Endothelial cell of umbilical vein (primary cell): ENCODE data around the gene GCH1. TPM values are rescaled to one million over a fixed set of nuclear protein-coding genes. Genes with fewer than 3 reads are reported as not detected.

Experiments
- BruUV-seq: library from RNA; stranded (reverse); fragments of 400-500 nt; replicated peaks from 2 replicates; lab custom pipeline; 2021; lab: Mats Ljungman, UMichigan
- CTCF ChIA-PET: fragments of 300-600, 350-600 bp; sonication (Branson Sonifier 250); formaldehyde crosslinking; loops from one replicate; lab custom pipeline; 2021; ENCODE audit warnings: antibody characterized with exemption, inconsistent platforms; lab: Charles Lee
- POLR2A ChIA-PET: fragments of 300-600, 350-600 bp; sonication (Branson Sonifier 250); formaldehyde crosslinking; loops from one replicate; lab custom pipeline; 2021; ENCODE audit warnings: antibody characterized with exemption, inconsistent platforms; lab: Charles Lee
- DNase-seq: peaks from one replicate; pipeline ENCODE4 v3.0.0-alpha.2; 2011; ENCODE audit warnings: low read depth, low spot score
- FAIRE-seq: peaks from 2 replicates; lab custom pipeline; 2011; peaks lifted over from hg19 to GRCh38; lab: Jason Lieb, UNC
- H2AFZ ChIP-seq: 2 replicates; pipeline ENCODE4 v1.6.0; 2012; ENCODE audit warnings: low read depth, low read length, control low read depth, inconsistent platforms
- H3K27ac ChIP-seq: 2 replicates; pipeline ENCODE4 v1.5.1; 2011; ENCODE audit warnings: low read depth, mild to moderate bottlenecking, control low read depth, low read length, moderate library complexity; ENCODE audit not compliant: insufficient read depth
- H3K27me3 ChIP-seq, 2 experiments: 2 replicates each; pipeline versions ENCODE4 v1.6.0 to v1.6.1; 2011; ENCODE audit warnings: low read length in 2 of 2, mixed read lengths in 1 of 2; ENCODE audit not compliant: control insufficient read depth in 2 of 2, insufficient read depth in 2 of 2
- H3K36me3 ChIP-seq, 2 experiments: 2 replicates in 1 of 2; 3 replicates in 1 of 2; pipeline ENCODE4 v1.5.1; 2011; ENCODE audit warnings: low read length in 2 of 2, mild to moderate bottlenecking in 1 of 2, moderate library complexity in 1 of 2; ENCODE audit not compliant: control insufficient read depth in 2 of 2, insufficient read depth in 2 of 2; ENCODE audit errors: extremely low read depth in 1 of 2
- H3K4me1 ChIP-seq: 3 replicates; pipeline ENCODE4 v1.5.1; 2011; ENCODE audit warnings: mild to moderate bottlenecking, low read length; ENCODE audit not compliant: control insufficient read depth, insufficient read depth; ENCODE audit errors: extremely low read depth
- H3K4me2 ChIP-seq: 2 replicates; pipeline ENCODE4 v1.6.1; 2011; ENCODE audit warnings: low read length, control low read depth, mixed read lengths; ENCODE audit not compliant: insufficient read depth
- H3K4me3 ChIP-seq, 3 experiments: fragments of 200-600 bp in 1 of 3; sonication (generic), shearing (Covaris generic) in 1 of 3; replicated peaks in 1 of 3; 2 replicates each; pipeline ENCODE4 v1.5.1; 2011 to 2016; ENCODE audit warnings: control low read depth in 3 of 3, low read length in 3 of 3, mild to moderate bottlenecking in 2 of 3, inconsistent platforms in 1 of 3, low read depth in 1 of 3, moderate library complexity in 1 of 3; ENCODE audit not compliant: insufficient read depth in 1 of 3
- H3K79me2 ChIP-seq: 2 replicates; pipeline ENCODE4 v1.6.0; 2012; ENCODE audit warnings: low read length, inconsistent platforms; ENCODE audit not compliant: control insufficient read depth, insufficient read depth
- H3K9ac ChIP-seq: replicated peaks from 2 replicates; pipeline ENCODE3; 2011; ENCODE audit warnings: low read length, control low read depth; ENCODE audit not compliant: insufficient read depth; ENCODE audit errors: extremely low read depth
- H3K9me1 ChIP-seq: replicated peaks from 3 replicates; pipeline ENCODE4 v1.6.0; 2011; ENCODE audit warnings: mild to moderate bottlenecking, low read length; ENCODE audit not compliant: control insufficient read depth, insufficient read depth; ENCODE audit errors: extremely low read depth
- H3K9me3 ChIP-seq: replicated peaks from 2 replicates; pipeline ENCODE4 v1.5.1; 2012; ENCODE audit warnings: low read length, inconsistent platforms; ENCODE audit not compliant: control insufficient read depth, insufficient read depth
- H4K20me1 ChIP-seq: replicated peaks from 2 replicates; pipeline ENCODE3; 2011; ENCODE audit warnings: mild to moderate bottlenecking, low read length; ENCODE audit not compliant: control insufficient read depth, insufficient read depth; ENCODE audit errors: extremely low read depth
- CTCF ChIP-seq, 2 donors: IDR thresholded peaks; 1 replicate in 1 of 2; 2 replicates in 1 of 2; pipeline ENCODE4 v1.5.1; 2011; ENCODE audit warnings: low read length in 2 of 2, mild to moderate bottlenecking in 2 of 2, moderate library complexity in 2 of 2, control low read depth in 1 of 2, inconsistent platforms in 1 of 2, low read depth in 1 of 2; ENCODE audit not compliant: insufficient read depth in 1 of 2; ENCODE audit errors: extremely low read depth in 1 of 2
- EZH2 ChIP-seq: IDR thresholded peaks from 2 replicates; pipeline ENCODE4 v1.6.1; 2012; ENCODE audit warnings: borderline replicate concordance, low read depth, mild to moderate bottlenecking, moderate library complexity, low read length, inconsistent platforms; ENCODE audit not compliant: severe bottlenecking
- FOS ChIP-seq: IDR thresholded peaks from 2 replicates; pipeline ENCODE4 v1.6.1; 2011; ENCODE audit warnings: mild to moderate bottlenecking, low read length, moderate library complexity, borderline replicate concordance; ENCODE audit not compliant: insufficient read depth
- GATA2 ChIP-seq: IDR thresholded peaks from 2 replicates; pipeline ENCODE4 v1.7.0; 2011; ENCODE audit warnings: low read depth, mild to moderate bottlenecking, moderate library complexity, mixed read lengths, low read length; ENCODE audit not compliant: insufficient read length, insufficient read depth
- JUN ChIP-seq: IDR thresholded peaks from 2 replicates; pipeline ENCODE4 v1.6.1; 2011; ENCODE audit warnings: borderline replicate concordance, low read depth; ENCODE audit not compliant: insufficient read length, insufficient read depth
- MAX ChIP-seq: IDR thresholded peaks from 2 replicates; pipeline ENCODE4 v1.6.1; 2011; ENCODE audit not compliant: insufficient read depth, insufficient read length
- MYC ChIP-seq: IDR thresholded peaks from one replicate; pipeline ENCODE4 v1.6.1; 2011; ENCODE audit warnings: mild to moderate bottlenecking, low read depth, low read length
- POLR2A ChIP-seq: IDR thresholded peaks from 2 replicates; pipeline ENCODE4 v1.6.1; 2012; ENCODE audit warnings: low read depth, mild to moderate bottlenecking, control low read depth, low read length
- POLR2AphosphoS5 ChIP-seq: IDR thresholded peaks from 2 replicates; pipeline ENCODE4 v1.6.1; 2012; ENCODE audit warnings: low read depth, mild to moderate bottlenecking, control low read depth, low read length, moderate library complexity; ENCODE audit not compliant: insufficient read depth
- dilution Hi-C: fragments of 300-500 bp; cut with MboI; formaldehyde crosslinking; loops from one replicate; pipeline ENCODE4 v1.15.0; 2019; ENCODE audit warnings: low sequenced_read_pairs; ENCODE audit not compliant: extremely low pct_ligation_motif_present
- intact Hi-C: fragments of 100-400 bp; cut with micrococcal nuclease; formaldehyde crosslinking; loops from one replicate; pipeline ENCODE4 v1.10.0; 2022
- polyA plus RNA-seq, 4 experiments: library from polyadenylated mRNA; depleted of rRNA in 3 of 4; stranded (reverse) in 3 of 4; unstranded in 1 of 4; fragments of >200 nt; gene quantifications; 2 replicates each; pipeline versions ENCODE4 v1.2.1 to v1.2.3, GENCODE V29; 2011 to 2012; ENCODE audit warnings: missing spikeins in 1 of 4
- total RNA-seq: library from RNA; stranded (reverse); gene quantifications from 2 replicates; pipeline ENCODE4 v1.2.3, GENCODE V29; 2021

GCH1 gene
- total and polyA plus RNA-seq, 2 donors (not counting 3 experiments of a cell fraction or from before 2014, with no cell fraction given) = 3.6 to 4.6 TPM

- CTCF ChIA-PET = no interaction called here
- no peak for TF ChIP-seq POLR2AphosphoS5
- no peak for TF ChIP-seq EZH2
- no peak for TF ChIP-seq GATA2
- no peak for TF ChIP-seq MYC
- no peak for TF ChIP-seq FOS
- no peak for TF ChIP-seq CTCF (IDR thresholded peaks at IDR 0.05; ENCODE audit: extremely low read depth in 1 of 2, insufficient read depth in 1 of 2, low read depth in 1 of 2, low read length in 2 of 2)
- no peak for TF ChIP-seq POLR2A
- no peak for TF ChIP-seq MAX
- no peak for TF ChIP-seq JUN
Measured at GRCh38 chr14:54798465-54799124, 104.0 kb downstream of the GCH1 start.

More at GRCh38 chr14:54798465-54799124, 104.0 kb downstream of the GCH1 start:
- Histone ChIP-seq H4K20me1 (no peaks in the 10 kb centered on the region), H2AFZ (no peak overlapping the region), H3K4me3 (no peak overlapping the region), H3K9ac (no peak overlapping the region), H3K9me1 (no peaks in the 10 kb centered on the region), H3K27me3 (peaks cover 0 to 2% of the 10 kb centered on the region in 2 experiments), H3K27ac (no peak overlapping the region), H3K4me1 (peaks cover 13% of the 10 kb centered on the region), H3K9me3 (no peaks in the 10 kb centered on the region), H3K36me3 (no peaks in the 10 kb centered on the region), H3K79me2 (no peaks in the 10 kb centered on the region), H3K4me2 (no peak overlapping the region)
- no TSS peak for BruUV-seq
- intact Hi-C loops = no loop called here
- POLR2A ChIA-PET = no interaction called here
- FAIRE-seq = no peak
- dilution Hi-C loops = no loop called here
- DNase-seq = no peak
